Stimulated activated CD8-positive, alpha-beta memory T cell treated with anti-CD3 and anti-CD28 coated beads, Interleukin-15, amount 100 ng/mL, for 48 hours (primary cell): ENCODE data around the gene CSTA.
"Not testable (repeated sequence)": the region's sequence is repeated elsewhere in the genome, so short reads cannot be mapped to it uniquely, and the experiment has no call there.

ENCODE experiments used
- DNase-seq, 2 donors: peaks; one replicate each; pipeline ENCODE4 v3.0.0-alpha.2; 2020; ENCODE audit warnings: low read depth in 2 of 2

CSTA gene

GRCh38 chr3:122322095-122323075 lies 2.7 kb upstream of the CSTA start:
- no peak for DNase-seq

GRCh38 chr3:122325769-122326168 lies 721 bp downstream of the CSTA start:
- DNase-seq: no peak

GRCh38 chr3:122331886-122332285 lies 6.8 kb downstream of the CSTA start:
- no peak for DNase-seq

GRCh38 chr3:122332551-122332950 lies 7.5 kb downstream of the CSTA start:
- DNase-seq: no peak

- no peak for DNase-seq
Observed at GRCh38 chr3:122342803-122343202, 17.8 kb downstream of the CSTA start.

GRCh38 chr3:122343654-122344053 lies 18.6 kb downstream of the CSTA start:
- no peak for DNase-seq

GRCh38 chr3:122349171-122349570 lies 24.1 kb downstream of the CSTA start:
- DNase-seq: no peak

- DNase-seq: no peak
Observed at GRCh38 chr3:122350814-122351418, 25.9 kb downstream of the CSTA start.

GRCh38 chr3:122351612-122352011 lies 26.6 kb downstream of the CSTA start:
- no peak for DNase-seq

- no peak for DNase-seq
Observed at GRCh38 chr3:122353215-122353614, 28.2 kb downstream of the CSTA start.

- DNase-seq: no peak
Observed at GRCh38 chr3:122353893-122354401, 28.9 kb downstream of the CSTA start.

- DNase-seq: no peak
Observed at GRCh38 chr3:122355612-122356011, 30.6 kb downstream of the CSTA start.

- DNase-seq: no peak
Observed at GRCh38 chr3:122356402-122356801, 31.4 kb downstream of the CSTA start.

- no peak for DNase-seq
Observed at GRCh38 chr3:122357828-122358702, 33.0 kb downstream of the CSTA start.

GRCh38 chr3:122358703-122359032 lies 33.6 kb downstream of the CSTA start:
- DNase-seq: no peak

GRCh38 chr3:122362026-122362425 lies 37.0 kb downstream of the CSTA start:
- DNase-seq: no peak

GRCh38 chr3:122364490-122364889 lies 39.4 kb downstream of the CSTA start:
- no peak for DNase-seq

- DNase-seq: no peak
Observed at GRCh38 chr3:122365073-122365472, 40.0 kb downstream of the CSTA start.

GRCh38 chr3:122365582-122366378 lies 40.7 kb downstream of the CSTA start:
- DNase-seq: not testable (repeated sequence)

GRCh38 chr3:122366379-122366749 lies 41.3 kb downstream of the CSTA start:
- no peak for DNase-seq

GRCh38 chr3:122374034-122374433 lies 49.0 kb downstream of the CSTA start:
- DNase-seq: no peak
